GM12891 (cell line): ENCODE measurements around the gene IREB2.

Experiments
- POLR2A ChIP-seq: IDR thresholded peaks from 2 replicates; pipeline ENCODE4 v1.6.1; 2011; ENCODE audit warnings: low read depth, low read length, control low read depth
- POLR2AphosphoS5 ChIP-seq: IDR thresholded peaks from 2 replicates; pipeline ENCODE4 v1.6.1; 2011; ENCODE audit warnings: low read depth, low read length, control low read depth
- SPI1 ChIP-seq: IDR thresholded peaks from 2 replicates; pipeline ENCODE4 v1.6.1; 2011; ENCODE audit warnings: low read depth, low read length, control low read depth
- TAF1 ChIP-seq: IDR thresholded peaks from 2 replicates; pipeline ENCODE4 v1.6.1; 2011; ENCODE audit warnings: low read depth, low read length, control low read depth

- TF ChIP-seq POLR2AphosphoS5 (no peak), POLR2A (no peak), TAF1 (no peak), SPI1 (no peak)
Observed at GRCh38 chr15:78415284-78415683, 22.7 kb upstream of the IREB2 start.
